CD8-positive, alpha-beta memory T cell (primary cell): ENCODE results near the gene PNPLA2. TPM values are rescaled to one million over a fixed set of nuclear protein-coding genes. Genes with fewer than 3 reads are reported as not detected.
A peak's percentile ranks its signal among the peaks of the same experiment; 100 is the strongest.

Experiments used
- CTCF ChIA-PET: fragments of 350-600 bp; sonication (Branson Sonifier 250); formaldehyde crosslinking; loops from one replicate; lab custom pipeline; 2021; ENCODE audit warnings: antibody characterized with exemption; lab: Charles Lee
- POLR2A ChIA-PET: fragments of 350-600 bp; sonication (Branson Sonifier 250); formaldehyde crosslinking; loops from one replicate; lab custom pipeline; 2021; ENCODE audit warnings: antibody characterized with exemption; lab: Charles Lee
- DNase-seq, 5 donors: peaks; one replicate each; pipeline versions ENCODE4 v3.0.0 to v3.0.0-alpha.2; 2020 to 2022; ENCODE audit warnings: mixed read lengths in 1 of 5
- H3K27ac ChIP-seq: one replicate; pipeline ENCODE4 v1.7.0; 2013; ENCODE audit warnings: low read depth, mild to moderate bottlenecking, low read length, moderate library complexity
- H3K27me3 ChIP-seq: 2 replicates; pipeline ENCODE4 v1.7.0; 2013; ENCODE audit warnings: low read length, mild to moderate bottlenecking; ENCODE audit not compliant: insufficient read depth, poor library complexity, severe bottlenecking
- H3K36me3 ChIP-seq: 2 replicates; pipeline ENCODE4 v1.7.0; 2013; ENCODE audit warnings: mild to moderate bottlenecking, low read length, moderate library complexity; ENCODE audit not compliant: insufficient read depth
- H3K4me1 ChIP-seq: 2 replicates; pipeline ENCODE4 v1.7.0; 2013; ENCODE audit warnings: mild to moderate bottlenecking, low read length, moderate library complexity; ENCODE audit not compliant: insufficient read depth
- H3K4me3 ChIP-seq: 2 replicates; pipeline ENCODE4 v1.7.0; 2013; ENCODE audit warnings: mild to moderate bottlenecking, low read length
- H3K9me3 ChIP-seq: 2 replicates; pipeline ENCODE4 v1.7.0; 2013; ENCODE audit warnings: mild to moderate bottlenecking, low read length
- H3K27ac Mint-ChIP-seq, 8 donors: one replicate each; pipeline ENCODE4 v1.8.0; 2020 to 2021; ENCODE audit warnings: mixed read lengths in 8 of 8, mild to moderate bottlenecking in 6 of 8, inconsistent platforms in 3 of 8, moderate library complexity in 3 of 8
- H3K27me3 Mint-ChIP-seq, 2 donors: one replicate each; pipeline ENCODE4 v1.8.0; 2020 to 2021; ENCODE audit warnings: mixed read lengths in 2 of 2, mild to moderate bottlenecking in 1 of 2, moderate library complexity in 1 of 2
- H3K36me3 Mint-ChIP-seq, 3 donors: one replicate each; pipeline ENCODE4 v1.8.0; 2020 to 2021; ENCODE audit warnings: mixed read lengths in 3 of 3, inconsistent platforms in 1 of 3, mild to moderate bottlenecking in 1 of 3
- H3K4me1 Mint-ChIP-seq, 3 donors: one replicate each; pipeline ENCODE4 v1.8.0; 2020 to 2021; ENCODE audit warnings: mixed read lengths in 3 of 3, inconsistent platforms in 1 of 3, mild to moderate bottlenecking in 1 of 3
- H3K4me3 Mint-ChIP-seq, 7 donors: one replicate each; pipeline ENCODE4 v1.8.0; 2020 to 2021; ENCODE audit warnings: mixed read lengths in 7 of 7, mild to moderate bottlenecking in 6 of 7, moderate library complexity in 4 of 7, inconsistent platforms in 2 of 7
- H3K9me3 Mint-ChIP-seq, 5 donors: one replicate each; pipeline ENCODE4 v1.8.0; 2020 to 2022; ENCODE audit warnings: mixed read lengths in 5 of 5, mild to moderate bottlenecking in 3 of 5, moderate library complexity in 2 of 5, inconsistent platforms in 1 of 5
- polyA plus RNA-seq: library from polyadenylated mRNA; unstranded; fragments of 300-500 nt; fragmentation: Illumina TruSeq; gene quantifications from one replicate; pipeline ENCODE4 v1.2.3, GENCODE V29; 2021
- total RNA-seq, 2 experiments: library from RNA; stranded (reverse); gene quantifications; one replicate each; pipeline ENCODE4 v1.2.3, GENCODE V29; 2021

PNPLA2 gene
- total and polyA plus RNA-seq, 3 experiments from 2014 or later: 41.5 to 53.0 (median 49.8) TPM

GRCh38 chr11:779955-780532, 38.7 kb upstream of the PNPLA2 start:
- H3K4me1 Mint-ChIP-seq: peaks cover 5 to 31% (median 18%) of the 10 kb centered on the region in 3 donors
- POLR2A ChIA-PET: no interaction called here
- no peaks in the 10 kb centered on the region for H3K9me3 Mint-ChIP-seq
- no peak overlapping the region for H3K27ac ChIP-seq
- H3K4me3 Mint-ChIP-seq: peak overlapping the region in 4 of 7 donors; percentile 52 to 80 (median 63)
- CTCF ChIA-PET: no interaction called here
- DNase-seq: no peak
- H3K27me3 ChIP-seq: no peaks in the 10 kb centered on the region
- H3K4me3 ChIP-seq: no peak overlapping the region
- H3K4me1 ChIP-seq: peaks cover 21% of the 10 kb centered on the region
- no peaks in the 10 kb centered on the region for H3K36me3 ChIP-seq
- H3K36me3 Mint-ChIP-seq: peaks cover 0 to 13% (median 0%) of the 10 kb centered on the region in 3 donors
- no peaks in the 10 kb centered on the region for H3K9me3 ChIP-seq
- H3K27me3 Mint-ChIP-seq: no peaks in the 10 kb centered on the region
- H3K27ac Mint-ChIP-seq: no peak overlapping the region

DNA sequence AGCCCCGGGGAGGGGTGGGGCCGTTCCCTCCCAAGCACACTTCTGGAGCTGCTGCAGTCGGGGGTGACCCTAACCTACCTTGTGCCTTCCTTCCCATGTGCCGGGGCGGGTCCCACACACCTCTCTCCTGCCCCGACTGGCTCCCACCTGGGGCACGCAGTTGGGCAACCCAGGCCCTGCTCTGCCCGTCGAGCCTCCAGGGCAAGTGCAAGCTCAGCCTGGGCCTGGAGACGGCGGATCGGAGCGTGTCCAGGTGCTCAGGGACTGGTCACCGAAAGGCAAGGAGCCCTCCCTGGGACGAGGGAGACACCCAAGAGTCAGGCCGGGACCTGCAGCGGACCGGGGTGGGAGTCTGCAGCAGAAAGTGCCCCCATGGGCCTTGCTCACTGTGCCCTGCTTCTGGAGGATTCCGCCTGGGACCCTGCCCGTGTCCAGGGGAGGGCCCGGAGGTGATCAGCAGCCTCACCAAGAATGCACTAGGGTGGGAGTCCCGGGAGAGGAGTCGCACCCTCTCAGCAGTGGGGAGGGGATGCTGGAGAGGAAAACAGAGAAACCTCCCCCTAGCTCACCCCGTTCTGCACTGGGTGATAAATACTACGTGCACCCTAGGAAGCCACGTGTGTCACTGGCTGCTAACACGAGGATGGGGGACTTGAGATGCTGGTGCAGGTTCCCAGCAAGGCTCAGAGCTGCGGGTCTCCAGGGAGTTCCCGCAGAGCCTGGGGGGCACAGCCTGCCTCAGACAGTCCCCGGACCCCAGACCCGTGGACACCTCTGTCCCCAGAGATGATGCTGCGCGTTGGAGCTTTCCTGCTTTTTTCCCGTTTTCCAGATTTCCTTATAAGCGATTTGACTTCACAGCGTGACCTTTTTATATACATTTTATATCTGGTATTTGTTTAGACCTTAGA, 36.2 kb upstream of the PNPLA2 start:
- POLR2A ChIA-PET: interaction anchor here (0.6 kb wide), 1 partner anchor 61 kb away, joined by 4 read pairs; no protein-coding TSS in a partner anchor
- no peaks in the 10 kb centered on the region for H3K9me3 Mint-ChIP-seq
- peaks cover 0 to 12% (median 0%) of the 10 kb centered on the region in 3 donors for H3K36me3 Mint-ChIP-seq

GRCh38 chr11:783581-784015, 35.1 kb upstream of the PNPLA2 start:
- Mint-ChIP-seq H3K4me3 (no peak overlapping the region), H3K27me3 (no peaks in the 10 kb centered on the region)
- no peaks in the 10 kb centered on the region for H3K27me3 ChIP-seq

More for the DNA sequence above, 36.2 kb upstream of the PNPLA2 start:
- Histone ChIP-seq H3K4me1 (peaks cover 8% of the 10 kb centered on the region), H3K9me3 (no peaks in the 10 kb centered on the region), H3K36me3 (no peaks in the 10 kb centered on the region), H3K4me3 (no peak overlapping the region), H3K27me3 (no peaks in the 10 kb centered on the region), H3K27ac (no peak overlapping the region)
- Mint-ChIP-seq H3K4me1 (peaks cover 0 to 24% (median 10%) of the 10 kb centered on the region in 3 donors), H3K27me3 (no peaks in the 10 kb centered on the region), H3K27ac (no peak overlapping the region), H3K4me3 (no peak overlapping the region)
- CTCF ChIA-PET: no interaction called here
- DNase-seq: no peak

DNA sequence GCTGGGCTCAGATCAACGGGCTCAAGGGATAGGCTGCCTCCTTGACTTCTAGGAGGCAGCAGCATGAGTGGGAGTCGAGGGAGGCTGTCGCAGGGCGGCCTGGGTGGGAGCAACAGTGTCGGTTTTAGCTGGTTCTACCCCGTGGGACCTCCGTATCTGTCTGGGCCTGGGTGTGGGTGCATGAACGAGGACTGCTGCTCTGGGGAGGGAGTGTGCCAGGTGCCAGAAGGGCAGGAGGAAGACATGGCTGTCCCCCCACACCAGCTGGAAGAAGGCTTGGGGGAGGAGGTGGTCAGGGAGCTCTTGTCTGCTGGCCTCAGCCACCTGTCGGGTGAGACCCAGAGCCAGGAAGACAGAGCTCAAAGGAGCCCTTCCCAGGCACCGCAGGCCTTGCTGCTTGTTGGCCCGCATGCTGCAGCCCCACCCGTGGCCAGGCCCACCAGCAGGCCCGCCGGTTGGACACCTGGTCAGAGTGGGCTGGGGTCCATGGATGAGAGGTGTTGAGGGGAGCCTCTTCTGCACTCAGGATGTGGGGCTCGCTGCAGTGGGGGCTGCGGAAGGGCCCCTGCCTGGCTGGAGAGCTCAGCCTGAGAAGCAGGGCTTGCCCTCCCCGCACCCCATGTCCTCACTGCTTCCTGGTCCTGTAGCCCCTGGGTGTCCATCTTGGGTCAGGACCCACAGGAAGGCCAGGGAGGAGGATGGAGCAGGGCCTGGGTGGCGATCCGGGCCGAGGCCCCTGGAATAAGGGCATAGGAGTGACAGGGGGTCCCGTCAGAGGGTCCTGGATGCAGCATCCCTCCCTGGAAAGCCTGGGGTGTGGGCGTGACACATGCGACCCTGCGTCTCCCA, 32.3 kb upstream of the PNPLA2 start:
- CTCF ChIA-PET: no interaction called here
- DNase-seq: no peak

More at GRCh38 chr11:783581-784015, 35.1 kb upstream of the PNPLA2 start:
- DNase-seq: no peak
- Histone ChIP-seq H3K27ac (no peak overlapping the region), H3K36me3 (no peaks in the 10 kb centered on the region), H3K4me1 (peaks cover under 1% of the 10 kb centered on the region), H3K4me3 (no peak overlapping the region), H3K9me3 (no peaks in the 10 kb centered on the region)
- ChIA-PET POLR2A (no interaction called here), CTCF (no interaction called here)
- Mint-ChIP-seq H3K4me1 (peaks cover 0 to 23% (median 12%) of the 10 kb centered on the region in 3 donors), H3K9me3 (no peaks in the 10 kb centered on the region), H3K27ac (peak overlapping the region in 2 of 8 donors; percentile 47 to 60), H3K36me3 (peaks cover 0 to 12% (median 0%) of the 10 kb centered on the region in 3 donors)

GRCh38 chr11:787084-787675, 31.5 kb upstream of the PNPLA2 start:
- Histone ChIP-seq H3K36me3 (no peaks in the 10 kb centered on the region), H3K4me3 (no peak overlapping the region), H3K4me1 (no peaks in the 10 kb centered on the region), H3K27ac (no peak overlapping the region), H3K9me3 (no peaks in the 10 kb centered on the region), H3K27me3 (no peaks in the 10 kb centered on the region)
- Mint-ChIP-seq H3K27ac (no peak overlapping the region), H3K9me3 (no peaks in the 10 kb centered on the region), H3K27me3 (peaks cover 3% of the 10 kb centered on the region in 2 donors), H3K4me1 (peaks cover 0 to 14% (median 4%) of the 10 kb centered on the region in 3 donors), H3K4me3 (peak overlapping the region in 1 of 7 donors; percentile 66), H3K36me3 (peaks cover 0 to 16% (median 0%) of the 10 kb centered on the region in 3 donors)
- CTCF ChIA-PET: no interaction called here
- no peak for DNase-seq
- POLR2A ChIA-PET: no interaction called here

More for the DNA sequence above, 32.3 kb upstream of the PNPLA2 start:
- Mint-ChIP-seq H3K27me3 (peaks cover 3% of the 10 kb centered on the region in 2 donors), H3K36me3 (peaks cover 0 to 13% (median 0%) of the 10 kb centered on the region in 3 donors), H3K4me3 (no peak overlapping the region), H3K9me3 (no peaks in the 10 kb centered on the region), H3K4me1 (peaks cover 0 to 14% (median 4%) of the 10 kb centered on the region in 3 donors), H3K27ac (no peak overlapping the region)
- Histone ChIP-seq H3K36me3 (no peaks in the 10 kb centered on the region), H3K27ac (no peak overlapping the region), H3K9me3 (no peaks in the 10 kb centered on the region), H3K4me3 (no peak overlapping the region), H3K4me1 (no peaks in the 10 kb centered on the region), H3K27me3 (no peaks in the 10 kb centered on the region)
- POLR2A ChIA-PET: interaction anchor here (0.6 kb wide), 1 partner anchor 9 kb away, joined by 3 read pairs; no protein-coding TSS in a partner anchor

- H3K27ac Mint-ChIP-seq: no peak overlapping the region
- no peak overlapping the region for H3K4me3 Mint-ChIP-seq
- no peak for DNase-seq
- no peaks in the 10 kb centered on the region for H3K9me3 Mint-ChIP-seq
- H3K4me1 Mint-ChIP-seq: peaks cover 0 to 14% (median 4%) of the 10 kb centered on the region in 3 donors
- H3K4me3 ChIP-seq: no peak overlapping the region
- H3K27me3 ChIP-seq: no peaks in the 10 kb centered on the region
- peaks cover 3% of the 10 kb centered on the region in 2 donors for H3K27me3 Mint-ChIP-seq
- H3K9me3 ChIP-seq: no peaks in the 10 kb centered on the region
- no peaks in the 10 kb centered on the region for H3K36me3 ChIP-seq
- no peak overlapping the region for H3K27ac ChIP-seq
- ChIA-PET POLR2A (no interaction called here), CTCF (no interaction called here)
- peaks cover 0 to 17% (median 0%) of the 10 kb centered on the region in 3 donors for H3K36me3 Mint-ChIP-seq
- no peaks in the 10 kb centered on the region for H3K4me1 ChIP-seq
These were observed 30.6 kb upstream of the PNPLA2 start for GRCh38 chr11:788009-788640.
